Activated T-cell treated with anti-CD3 and anti-CD28 coated beads, Interleukin-2, amount 50 U/mL, for 24 hours (primary cell): ENCODE measurements around the gene GFOD1.

Experiments
- DNase-seq: peaks from one replicate; pipeline ENCODE4 v3.0.0-alpha.2; 2020
- H3K27ac Mint-ChIP-seq: 2 replicates; pipeline ENCODE4 v1.8.0; 2020; ENCODE audit warnings: mild to moderate bottlenecking, mixed read lengths
- H3K27me3 Mint-ChIP-seq: 2 replicates; pipeline ENCODE4 v1.8.0; 2020; ENCODE audit warnings: mixed read lengths
- H3K36me3 Mint-ChIP-seq: 2 replicates; pipeline ENCODE4 v1.8.0; 2020; ENCODE audit warnings: low read depth, mixed read lengths
- H3K4me1 Mint-ChIP-seq: 2 replicates; pipeline ENCODE4 v1.8.0; 2020; ENCODE audit warnings: low read depth, mixed read lengths
- H3K4me3 Mint-ChIP-seq: 2 replicates; pipeline ENCODE4 v1.8.0; 2020; ENCODE audit warnings: mild to moderate bottlenecking, moderate library complexity, mixed read lengths
- H3K9me3 Mint-ChIP-seq: 2 replicates; pipeline ENCODE4 v1.8.0; 2020; ENCODE audit warnings: mixed read lengths

The GFOD1 gene

DNA sequence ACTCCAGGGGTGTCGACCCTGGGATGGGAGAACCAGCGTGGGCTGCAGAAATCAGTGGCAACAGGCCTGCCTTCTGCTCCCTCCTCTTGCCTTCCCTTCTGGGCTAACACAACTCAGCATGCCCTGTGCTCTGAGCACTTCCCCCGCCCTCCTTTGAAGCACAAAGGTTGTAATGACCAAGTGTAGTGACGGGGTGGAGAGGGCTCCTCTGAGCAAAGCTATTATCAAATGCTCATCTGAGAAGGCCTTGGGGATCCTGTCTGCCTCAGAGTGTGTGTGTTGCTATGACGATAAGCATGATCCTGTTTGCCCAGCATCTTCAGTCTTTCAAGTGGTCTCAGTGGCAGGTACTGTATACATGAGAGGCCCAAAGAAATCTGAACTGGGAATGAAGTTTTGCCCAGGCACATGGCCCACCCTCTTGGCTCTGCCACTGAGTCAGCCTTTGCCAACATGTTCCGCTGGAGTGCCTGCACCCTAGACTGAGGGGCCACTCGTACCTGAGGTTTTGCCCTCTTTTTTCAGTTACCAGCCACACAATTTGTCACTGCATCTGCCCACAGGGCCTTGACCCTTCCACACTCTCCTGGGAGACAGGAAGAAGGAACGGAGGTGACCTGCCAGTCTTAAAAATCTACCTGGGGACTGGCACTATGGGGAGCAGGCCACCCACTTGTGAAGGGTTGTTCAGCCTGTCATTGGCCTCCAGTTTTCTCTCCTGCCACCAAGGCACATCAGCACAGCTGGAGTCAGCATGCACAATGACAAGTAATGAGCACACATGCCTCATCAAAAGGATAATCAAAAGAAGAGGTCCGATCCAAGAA lies 74.5 kb downstream of the GFOD1 start:
- H3K27ac Mint-ChIP-seq: no peak overlapping the region
- no peaks in the 10 kb centered on the region for H3K4me1 Mint-ChIP-seq

GRCh38 chr6:13412211-13412610 lies 75.2 kb downstream of the GFOD1 start:
- DNase-seq: no peak
- Mint-ChIP-seq H3K27ac (no peak overlapping the region), H3K27me3 (no peaks in the 10 kb centered on the region), H3K4me3 (no peak overlapping the region), H3K36me3 (peaks cover 8% of the 10 kb centered on the region), H3K4me1 (no peaks in the 10 kb centered on the region), H3K9me3 (peaks cover 5% of the 10 kb centered on the region)

More for the DNA sequence above, 74.5 kb downstream of the GFOD1 start:
- Mint-ChIP-seq H3K36me3 (peaks cover 10% of the 10 kb centered on the region), H3K4me3 (no peak overlapping the region), H3K9me3 (peaks cover 5% of the 10 kb centered on the region), H3K27me3 (no peaks in the 10 kb centered on the region)
- DNase-seq: no peak

GRCh38 chr6:13411484-13411883 lies 75.9 kb downstream of the GFOD1 start:
- H3K4me1 Mint-ChIP-seq: no peaks in the 10 kb centered on the region

DNA sequence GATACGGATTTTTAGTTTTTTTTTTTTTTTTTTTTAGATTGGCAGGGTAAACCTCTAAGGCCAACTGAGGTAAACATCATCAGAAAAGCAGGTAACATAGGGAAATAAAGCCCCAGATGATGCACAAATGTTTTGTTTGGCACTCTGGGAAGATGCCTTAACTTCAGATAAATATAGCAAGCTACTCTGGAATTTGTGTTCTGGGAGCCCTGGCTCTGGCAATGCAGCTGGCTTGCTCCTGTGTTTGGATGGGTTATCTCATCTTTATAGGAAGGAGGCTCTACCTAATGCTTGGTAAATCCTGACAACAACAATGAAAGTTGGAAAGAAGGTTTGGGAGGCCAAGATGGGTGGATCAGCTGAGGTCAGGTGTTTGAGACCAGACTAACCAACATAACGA lies 77.4 kb downstream of the GFOD1 start:
- no peak for DNase-seq
- H3K4me3 Mint-ChIP-seq: no peak overlapping the region
- no peaks in the 10 kb centered on the region for H3K4me1 Mint-ChIP-seq
- H3K9me3 Mint-ChIP-seq: no peaks in the 10 kb centered on the region
- H3K27me3 Mint-ChIP-seq: no peaks in the 10 kb centered on the region
- H3K27ac Mint-ChIP-seq: no peak overlapping the region
- H3K36me3 Mint-ChIP-seq: no peaks in the 10 kb centered on the region

More at GRCh38 chr6:13411484-13411883, 75.9 kb downstream of the GFOD1 start:
- Mint-ChIP-seq H3K36me3 (peaks cover 8% of the 10 kb centered on the region), H3K27ac (no peak overlapping the region), H3K4me3 (no peak overlapping the region), H3K9me3 (peaks cover 5% of the 10 kb centered on the region), H3K27me3 (no peaks in the 10 kb centered on the region)
- no peak for DNase-seq

- Mint-ChIP-seq H3K27ac (no peak overlapping the region), H3K9me3 (no peaks in the 10 kb centered on the region), H3K36me3 (no peaks in the 10 kb centered on the region), H3K4me3 (no peak overlapping the region), H3K4me1 (no peaks in the 10 kb centered on the region), H3K27me3 (no peaks in the 10 kb centered on the region)
- DNase-seq: no peak
Measured at GRCh38 chr6:13407709-13408695, 79.4 kb downstream of the GFOD1 start.

DNA sequence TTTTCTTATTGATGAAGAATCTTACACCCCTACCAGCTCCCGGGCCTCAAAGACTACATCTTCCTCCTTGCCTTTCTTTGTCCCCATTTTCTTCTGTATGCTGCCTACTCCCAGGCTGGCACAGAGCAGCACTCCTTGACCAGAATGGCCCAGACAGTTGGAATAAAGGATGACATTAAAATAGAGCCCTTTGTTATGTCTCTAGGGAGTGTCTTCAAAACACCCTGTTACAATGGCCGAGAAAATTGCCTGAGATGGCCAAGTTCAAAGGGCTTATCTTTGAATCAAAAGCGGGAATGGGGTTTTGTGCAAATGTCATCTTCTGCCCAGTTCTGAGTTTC lies 80.1 kb downstream of the GFOD1 start:
- no peaks in the 10 kb centered on the region for H3K27me3 Mint-ChIP-seq
- H3K4me3 Mint-ChIP-seq: no peak overlapping the region

DNA sequence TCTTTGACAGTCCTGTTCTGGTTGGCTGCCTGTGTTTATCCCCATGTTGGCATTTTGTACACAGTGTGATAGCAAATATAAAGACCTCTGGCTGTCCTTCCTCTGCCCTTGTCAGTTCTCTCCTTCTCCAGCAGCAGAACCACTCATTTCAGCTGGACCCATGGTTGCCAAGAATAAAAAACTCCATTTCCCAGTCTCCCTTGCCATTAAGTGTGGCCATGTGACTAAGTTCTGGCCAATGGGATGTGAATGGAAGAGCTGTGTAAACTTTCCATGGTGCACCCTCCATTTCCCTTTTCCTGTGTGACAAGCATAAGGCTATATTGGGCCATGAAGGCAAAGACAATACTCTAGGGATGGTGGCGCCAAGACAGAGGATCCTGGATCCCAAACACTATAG lies 80.6 kb downstream of the GFOD1 start:
- H3K4me1 Mint-ChIP-seq: no peaks in the 10 kb centered on the region
- H3K27me3 Mint-ChIP-seq: no peaks in the 10 kb centered on the region
- no peaks in the 10 kb centered on the region for H3K36me3 Mint-ChIP-seq
- no peak for DNase-seq
- H3K9me3 Mint-ChIP-seq: no peaks in the 10 kb centered on the region
- H3K4me3 Mint-ChIP-seq: no peak overlapping the region
- no peak overlapping the region for H3K27ac Mint-ChIP-seq

More for the DNA sequence above, 80.1 kb downstream of the GFOD1 start:
- Mint-ChIP-seq H3K27ac (no peak overlapping the region), H3K36me3 (no peaks in the 10 kb centered on the region), H3K9me3 (no peaks in the 10 kb centered on the region), H3K4me1 (no peaks in the 10 kb centered on the region)
- DNase-seq: no peak

GRCh38 chr6:13405961-13406477 lies 81.4 kb downstream of the GFOD1 start:
- peaks cover 3% of the 10 kb centered on the region for H3K4me1 Mint-ChIP-seq
- H3K36me3 Mint-ChIP-seq: no peaks in the 10 kb centered on the region
- DNase-seq: no peak
- H3K9me3 Mint-ChIP-seq: no peaks in the 10 kb centered on the region
- no peak overlapping the region for H3K4me3 Mint-ChIP-seq
- H3K27ac Mint-ChIP-seq: no peak overlapping the region
- H3K27me3 Mint-ChIP-seq: no peaks in the 10 kb centered on the region

DNA sequence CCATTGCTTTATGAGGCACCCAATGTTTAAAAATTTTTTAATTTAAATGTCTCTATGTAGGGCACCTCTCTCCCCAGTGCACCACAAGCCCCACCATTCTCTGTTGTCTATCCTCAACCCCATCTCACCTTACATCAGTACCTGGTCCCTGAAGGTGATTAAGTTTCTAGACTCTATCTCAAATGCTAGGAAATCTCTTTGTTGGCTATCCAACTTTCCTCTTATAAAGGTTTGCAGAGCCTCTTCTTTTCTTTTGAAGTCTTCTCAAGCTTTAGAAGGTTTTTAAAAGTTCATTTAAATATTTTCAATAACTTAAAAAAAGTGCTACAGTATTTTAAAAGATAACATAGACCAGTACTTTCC lies 82.5 kb downstream of the GFOD1 start:
- no peak for DNase-seq
- H3K36me3 Mint-ChIP-seq: no peaks in the 10 kb centered on the region
- peaks cover 11% of the 10 kb centered on the region for H3K4me1 Mint-ChIP-seq
- H3K27ac Mint-ChIP-seq: no peak overlapping the region
- no peaks in the 10 kb centered on the region for H3K27me3 Mint-ChIP-seq
- no peak overlapping the region for H3K4me3 Mint-ChIP-seq
- no peaks in the 10 kb centered on the region for H3K9me3 Mint-ChIP-seq

GRCh38 chr6:13404228-13404891 lies 83.0 kb downstream of the GFOD1 start:
- Mint-ChIP-seq H3K4me1 (peaks cover 11% of the 10 kb centered on the region), H3K9me3 (no peaks in the 10 kb centered on the region), H3K27me3 (no peaks in the 10 kb centered on the region), H3K36me3 (no peaks in the 10 kb centered on the region), H3K27ac (no peak overlapping the region), H3K4me3 (no peak overlapping the region)
- DNase-seq: no peak

DNA sequence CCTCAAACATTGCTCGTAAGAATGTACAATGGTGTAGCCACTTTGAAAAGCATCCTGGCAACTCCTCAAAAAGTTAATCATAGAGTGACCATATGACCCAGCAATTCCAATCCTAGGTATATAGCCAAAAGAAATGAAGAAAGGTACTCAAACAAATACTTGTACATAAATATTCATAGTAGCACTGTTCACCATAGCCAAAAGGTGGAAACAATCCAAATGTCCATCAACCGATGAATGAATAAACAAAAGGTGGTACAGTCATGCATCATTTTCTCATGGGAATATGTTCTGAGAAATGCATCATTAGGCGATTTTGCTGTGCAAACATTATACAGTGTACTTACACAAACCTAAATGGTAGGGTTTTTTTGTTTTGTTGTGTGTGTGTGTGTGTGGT lies 84.7 kb downstream of the GFOD1 start:
- DNase-seq: no peak
- no peak overlapping the region for H3K27ac Mint-ChIP-seq
- no peaks in the 10 kb centered on the region for H3K36me3 Mint-ChIP-seq
- no peaks in the 10 kb centered on the region for H3K9me3 Mint-ChIP-seq
- no peak overlapping the region for H3K4me3 Mint-ChIP-seq
- H3K27me3 Mint-ChIP-seq: no peaks in the 10 kb centered on the region
- H3K4me1 Mint-ChIP-seq: peaks cover 11% of the 10 kb centered on the region

DNA sequence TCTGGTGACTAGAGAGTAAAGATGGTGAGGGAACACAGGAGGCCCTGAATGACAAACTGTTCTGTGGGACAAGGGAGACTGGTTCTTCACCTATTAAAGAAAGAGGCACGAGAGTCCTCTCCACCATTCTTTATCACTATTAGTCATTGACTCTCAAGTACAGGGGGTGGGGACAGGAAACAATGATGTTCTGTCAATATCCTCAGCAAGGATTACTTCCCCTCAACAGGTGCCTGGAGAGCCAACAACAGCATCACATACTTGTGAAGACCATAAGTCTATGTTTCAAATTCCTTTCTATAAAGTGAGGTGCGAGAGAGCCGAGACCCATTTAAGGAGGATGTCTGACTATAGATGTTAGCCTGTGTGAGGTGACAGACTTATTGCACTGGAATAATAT lies 86.6 kb downstream of the GFOD1 start:
- H3K9me3 Mint-ChIP-seq: no peaks in the 10 kb centered on the region
- H3K27me3 Mint-ChIP-seq: no peaks in the 10 kb centered on the region
- peak overlapping the region; percentile 26 for H3K27ac Mint-ChIP-seq
- no peaks in the 10 kb centered on the region for H3K36me3 Mint-ChIP-seq
- no peak for DNase-seq
- peaks cover 11% of the 10 kb centered on the region for H3K4me1 Mint-ChIP-seq
- no peak overlapping the region for H3K4me3 Mint-ChIP-seq

DNA sequence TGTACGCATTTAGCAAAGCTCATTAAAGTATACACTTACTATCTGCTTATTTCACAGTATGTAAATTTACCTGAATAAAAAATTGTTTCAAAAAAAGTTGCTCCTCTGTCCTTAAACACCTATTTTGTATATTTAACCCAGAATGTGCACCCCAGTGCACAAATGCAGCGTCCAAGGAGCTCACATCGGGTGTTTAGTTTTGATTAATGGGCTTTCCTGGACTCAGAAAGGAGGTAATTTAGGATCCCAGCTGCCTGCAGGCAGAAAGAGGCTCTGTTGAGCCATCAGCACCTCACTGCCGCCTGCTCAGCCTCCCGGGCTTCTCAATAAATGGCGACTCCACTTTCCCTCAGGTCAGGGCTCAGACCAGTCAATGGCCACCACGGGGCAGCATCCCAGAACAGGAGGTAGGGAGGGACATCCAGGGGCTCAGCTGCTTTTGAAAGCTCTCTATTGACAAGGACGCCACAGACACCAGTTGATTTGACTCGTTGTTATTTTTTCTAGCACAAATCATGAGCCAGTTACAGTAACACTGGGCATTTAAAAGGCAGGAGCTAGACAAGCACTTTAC lies 88.9 kb downstream of the GFOD1 start:
- H3K27ac Mint-ChIP-seq: no peak overlapping the region
- H3K4me1 Mint-ChIP-seq: peaks cover 11% of the 10 kb centered on the region
- H3K9me3 Mint-ChIP-seq: no peaks in the 10 kb centered on the region
- no peaks in the 10 kb centered on the region for H3K36me3 Mint-ChIP-seq
- no peak overlapping the region for H3K4me3 Mint-ChIP-seq
- DNase-seq: no peak
- no peaks in the 10 kb centered on the region for H3K27me3 Mint-ChIP-seq

DNA sequence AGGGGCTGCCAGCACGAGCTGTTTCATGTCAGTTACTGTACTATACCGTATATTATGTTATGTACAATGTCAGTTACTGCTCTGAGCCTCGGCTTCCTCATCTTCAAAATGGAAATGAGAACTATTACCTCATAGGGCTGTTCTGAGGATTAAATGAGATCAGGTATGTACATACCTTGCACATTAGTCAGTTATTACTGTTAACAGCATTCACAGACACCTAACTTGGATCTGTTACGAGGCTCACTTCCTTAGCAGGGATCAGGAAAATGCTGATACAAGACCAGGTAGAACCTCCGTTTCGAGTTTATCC lies 89.4 kb downstream of the GFOD1 start:
- no peak for DNase-seq
- Mint-ChIP-seq H3K27me3 (no peaks in the 10 kb centered on the region), H3K36me3 (no peaks in the 10 kb centered on the region), H3K4me3 (no peak overlapping the region), H3K9me3 (no peaks in the 10 kb centered on the region), H3K27ac (no peak overlapping the region), H3K4me1 (peaks cover 11% of the 10 kb centered on the region)
